Measurements from ENCODE around the gene PAGE2.
"Not testable (repeated sequence)": the region's sequence is repeated elsewhere in the genome, so short reads cannot be mapped to it uniquely, and the experiment has no call there.

The PAGE2 gene

DNA sequence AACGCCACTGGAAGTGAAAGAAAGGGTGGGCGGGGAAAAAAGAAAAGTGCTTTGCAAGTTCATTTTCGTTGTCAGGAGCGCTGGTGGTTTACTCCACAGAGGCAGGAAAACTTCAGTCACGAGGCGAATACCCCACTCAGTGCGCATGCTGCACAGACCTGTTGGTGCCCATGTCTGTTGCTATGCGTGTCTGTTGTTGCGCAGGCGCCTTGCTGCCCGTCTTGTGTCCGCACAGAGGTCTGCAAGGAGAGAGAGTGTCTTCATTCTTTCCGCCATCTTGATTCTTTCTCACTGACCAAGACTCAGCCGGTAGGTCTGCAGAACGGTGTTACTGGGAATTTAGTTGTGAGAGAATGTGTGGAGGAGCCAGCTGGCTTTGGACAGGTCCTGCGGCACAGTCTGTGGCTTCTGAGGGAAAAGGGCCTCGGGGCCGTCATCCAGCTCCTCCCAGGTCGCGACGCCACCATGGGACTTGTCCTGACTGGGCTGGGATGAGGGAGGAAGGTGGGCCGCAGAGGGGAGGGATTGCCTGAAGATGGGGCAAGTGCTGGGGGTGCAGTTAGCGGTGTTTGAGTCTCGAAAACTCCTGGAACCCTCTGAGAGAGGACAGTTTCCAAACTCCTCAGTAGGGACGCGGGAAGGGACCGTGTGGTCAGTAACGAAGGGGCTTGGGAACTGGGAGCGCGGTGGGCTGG, at the start of gene PAGE2:
Gene PAGE2 (plus strand): TSS at position 224 of the 695 bp plus-strand sequence. CDS start 1,003 bp downstream, outside the sequence.
- no peak for DNase-seq (ENCODE audit: low read depth)
- no peak within 1 kb of the TSS for H3K4me3 ChIP-seq (ENCODE audit: low read length)
- TF ChIP-seq, protein P1, sequence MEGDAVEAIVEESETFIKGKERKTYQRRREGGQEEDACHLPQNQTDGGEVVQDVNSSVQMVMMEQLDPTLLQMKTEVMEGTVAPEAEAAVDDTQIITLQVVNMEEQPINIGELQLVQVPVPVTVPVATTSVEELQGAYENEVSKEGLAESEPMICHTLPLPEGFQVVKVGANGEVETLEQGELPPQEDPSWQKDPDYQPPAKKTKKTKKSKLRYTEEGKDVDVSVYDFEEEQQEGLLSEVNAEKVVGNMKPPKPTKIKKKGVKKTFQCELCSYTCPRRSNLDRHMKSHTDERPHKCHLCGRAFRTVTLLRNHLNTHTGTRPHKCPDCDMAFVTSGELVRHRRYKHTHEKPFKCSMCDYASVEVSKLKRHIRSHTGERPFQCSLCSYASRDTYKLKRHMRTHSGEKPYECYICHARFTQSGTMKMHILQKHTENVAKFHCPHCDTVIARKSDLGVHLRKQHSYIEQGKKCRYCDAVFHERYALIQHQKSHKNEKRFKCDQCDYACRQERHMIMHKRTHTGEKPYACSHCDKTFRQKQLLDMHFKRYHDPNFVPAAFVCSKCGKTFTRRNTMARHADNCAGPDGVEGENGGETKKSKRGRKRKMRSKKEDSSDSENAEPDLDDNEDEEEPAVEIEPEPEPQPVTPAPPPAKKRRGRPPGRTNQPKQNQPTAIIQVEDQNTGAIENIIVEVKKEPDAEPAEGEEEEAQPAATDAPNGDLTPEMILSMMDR (IDR thresholded peaks at IDR 0.05; ENCODE audit: insufficient read depth, low read depth, low read length, missing control alignments): no peak

DNA sequence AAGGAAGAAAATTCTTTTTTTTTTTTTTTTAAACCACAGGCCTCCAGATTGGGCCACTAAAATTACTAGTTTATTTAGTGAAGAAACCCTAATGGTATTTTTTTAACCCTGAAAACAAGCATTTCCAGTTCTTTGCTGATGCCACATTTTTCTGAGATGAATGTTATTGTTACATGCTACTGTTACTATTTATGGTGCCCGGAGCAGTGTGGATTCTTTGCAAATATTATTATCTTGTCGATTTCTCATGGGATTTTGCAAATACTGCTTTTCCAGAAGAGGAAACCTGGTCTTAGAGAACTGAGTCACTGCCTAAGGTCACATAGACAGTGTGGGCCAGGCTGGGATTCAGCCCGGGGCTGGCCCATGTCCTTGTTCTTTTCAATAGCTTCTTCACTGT, 49.3 kb upstream of the PAGE2 start:
- peak; percentile 32 for DNase-seq (ENCODE audit: low read depth)
- TF ChIP-seq, protein P1 (IDR thresholded peaks at IDR 0.05; ENCODE audit: insufficient read depth, low read depth, low read length, missing control alignments): no peak
- H3K4me3 ChIP-seq (ENCODE audit: low read length): no peak overlapping the region

DNA sequence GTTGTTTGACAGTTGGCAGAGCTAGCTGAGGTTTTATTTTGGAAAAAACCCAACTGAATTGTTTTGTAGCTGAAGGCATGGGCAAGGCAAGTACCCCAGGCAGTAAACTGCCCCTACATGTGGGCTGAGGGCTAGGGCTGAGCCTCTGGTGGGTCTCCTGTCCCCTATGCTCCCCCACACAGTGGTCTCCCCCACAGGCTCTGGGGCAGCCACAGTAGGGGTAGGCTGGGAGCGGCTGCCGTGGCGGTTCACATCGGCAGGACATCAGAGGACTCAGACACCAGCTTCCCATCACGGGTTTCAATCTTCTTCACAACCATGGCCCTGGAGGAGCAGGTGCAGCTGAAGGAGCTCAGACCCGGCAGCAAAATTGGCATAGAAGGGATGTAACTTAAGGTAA, 47.3 kb upstream of the PAGE2 start:
- TF ChIP-seq, protein P1 (IDR thresholded peaks at IDR 0.05; ENCODE audit: insufficient read depth, low read depth, low read length, missing control alignments): no peak
- no peak for DNase-seq (ENCODE audit: low read depth)
- H3K4me3 ChIP-seq (ENCODE audit: low read length): no peak overlapping the region

- not testable (repeated sequence) for H3K4me3 ChIP-seq (ENCODE audit: low read length); DNase-seq (ENCODE audit: low read depth)
Measured at GRCh38 chrX:55050599-55050998, 38.2 kb upstream of the PAGE2 start.

GRCh38 chrX:55056820-55057674, 31.8 kb upstream of the PAGE2 start:
- no peak overlapping the region for H3K4me3 ChIP-seq (ENCODE audit: low read length)
- TF ChIP-seq, protein P1 (IDR thresholded peaks at IDR 0.05; ENCODE audit: insufficient read depth, low read depth, low read length, missing control alignments): no peak
- DNase-seq (ENCODE audit: low read depth): peak; percentile 2

DNA sequence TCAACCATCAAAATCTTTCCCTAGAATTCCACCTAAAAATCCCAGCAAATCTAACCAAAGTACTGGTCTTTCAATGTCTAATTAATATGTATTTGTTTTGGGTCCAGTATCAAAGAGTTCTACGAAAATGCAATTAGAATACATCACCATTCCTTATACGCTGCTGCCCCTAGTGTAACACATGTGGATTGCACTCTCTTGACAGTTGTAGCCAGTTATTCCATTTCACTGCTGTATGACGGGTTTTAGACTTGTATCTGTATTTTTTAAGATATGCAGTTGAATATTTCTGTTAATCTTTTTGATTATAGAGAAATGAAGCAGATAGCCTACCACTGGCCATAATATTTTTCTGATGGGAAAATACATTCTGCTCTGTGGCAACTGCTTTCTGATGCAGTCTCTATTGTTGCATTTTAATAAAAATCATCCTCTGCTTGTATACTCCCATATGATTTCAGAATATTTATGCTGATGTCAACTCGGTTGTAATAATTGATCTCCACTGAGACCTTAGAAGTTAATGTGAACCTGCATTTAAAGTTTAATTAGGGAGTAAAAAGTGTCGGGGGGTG, 31.1 kb upstream of the PAGE2 start:
- DNase-seq (ENCODE audit: low read depth): peak; percentile 29
- no peak overlapping the region for H3K4me3 ChIP-seq (ENCODE audit: low read length)
- TF ChIP-seq, protein P1 (IDR thresholded peaks at IDR 0.05; ENCODE audit: insufficient read depth, low read depth, low read length, missing control alignments): peak; percentile 71

DNA sequence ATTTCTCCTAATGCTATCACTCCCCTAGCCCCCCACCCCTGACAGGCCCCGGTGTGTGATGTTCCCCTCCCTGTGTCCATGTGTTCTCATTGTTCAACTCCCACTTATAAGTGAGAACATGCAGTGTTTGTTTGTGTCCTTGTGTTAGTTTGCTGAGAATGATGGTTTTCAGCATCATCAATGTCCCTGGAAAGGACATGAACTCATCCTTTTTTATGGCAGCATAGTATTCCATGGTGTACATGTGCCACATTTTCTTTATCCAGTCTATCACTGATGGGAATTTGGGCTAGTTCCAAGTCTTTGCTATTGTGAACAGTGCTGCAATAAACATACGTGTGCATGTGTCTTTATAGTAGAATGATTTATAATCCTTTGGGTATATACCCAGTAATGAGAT, 21.6 kb upstream of the PAGE2 start:
- not testable (repeated sequence) for H3K4me3 ChIP-seq (ENCODE audit: low read length); DNase-seq (ENCODE audit: low read depth)

Measured in epithelial cell of esophagus (primary cell).